ENCODE data around the gene LMNA.
A peak's percentile ranks its signal among the peaks of the same experiment; 100 is the strongest.
"Not testable (repeated sequence)": the region's sequence is repeated elsewhere in the genome, so short reads cannot be mapped to it uniquely, and the experiment has no call there.

The LMNA gene

GRCh38 chr1:156164125-156164831 is 49.8 kb downstream of the LMNA start:
- no peak for DNase-seq (ENCODE audit: low spot score)

DNA sequence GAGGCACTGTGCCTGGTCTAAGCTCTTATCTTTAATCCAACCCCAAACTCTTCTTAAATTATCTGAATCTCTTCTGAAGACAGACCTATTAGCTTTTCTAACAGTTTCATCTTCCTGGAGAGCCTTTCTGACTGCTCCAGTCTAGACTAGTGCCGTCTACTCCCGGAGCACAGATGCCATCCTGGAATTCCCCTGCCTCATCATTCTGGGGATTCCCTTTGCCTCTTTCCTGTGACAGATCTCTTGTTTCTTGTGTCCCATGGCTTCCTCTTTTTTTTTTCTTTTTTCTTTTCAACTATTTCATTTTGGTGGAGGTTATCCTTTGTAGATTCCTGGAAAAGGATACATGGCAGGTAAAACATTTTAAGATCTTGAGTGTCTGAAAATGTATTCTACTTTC is 50.6 kb downstream of the LMNA start:
- DNase-seq (ENCODE audit: low spot score), result no peak

DNA sequence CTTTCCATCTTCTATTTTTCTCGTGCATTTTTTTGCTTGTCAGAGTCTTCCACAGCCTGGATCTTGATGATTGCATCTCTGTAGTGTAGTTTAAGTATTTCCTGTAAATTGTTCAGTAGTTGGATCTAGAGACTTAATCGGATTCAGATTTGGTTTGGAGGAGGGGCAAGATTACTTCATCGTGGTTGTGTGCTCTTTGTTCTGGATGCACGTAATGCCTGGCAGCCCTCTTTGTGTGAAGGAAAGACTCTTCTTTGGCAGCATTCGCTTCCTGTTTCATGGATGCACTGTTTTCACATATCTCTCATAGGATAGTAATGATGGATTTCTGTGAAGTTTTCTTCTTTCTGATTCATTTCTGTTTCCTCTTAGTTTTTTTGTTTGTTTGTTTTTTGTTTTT is 53.0 kb downstream of the LMNA start:
- no peak for DNase-seq (ENCODE audit: low spot score)

DNA sequence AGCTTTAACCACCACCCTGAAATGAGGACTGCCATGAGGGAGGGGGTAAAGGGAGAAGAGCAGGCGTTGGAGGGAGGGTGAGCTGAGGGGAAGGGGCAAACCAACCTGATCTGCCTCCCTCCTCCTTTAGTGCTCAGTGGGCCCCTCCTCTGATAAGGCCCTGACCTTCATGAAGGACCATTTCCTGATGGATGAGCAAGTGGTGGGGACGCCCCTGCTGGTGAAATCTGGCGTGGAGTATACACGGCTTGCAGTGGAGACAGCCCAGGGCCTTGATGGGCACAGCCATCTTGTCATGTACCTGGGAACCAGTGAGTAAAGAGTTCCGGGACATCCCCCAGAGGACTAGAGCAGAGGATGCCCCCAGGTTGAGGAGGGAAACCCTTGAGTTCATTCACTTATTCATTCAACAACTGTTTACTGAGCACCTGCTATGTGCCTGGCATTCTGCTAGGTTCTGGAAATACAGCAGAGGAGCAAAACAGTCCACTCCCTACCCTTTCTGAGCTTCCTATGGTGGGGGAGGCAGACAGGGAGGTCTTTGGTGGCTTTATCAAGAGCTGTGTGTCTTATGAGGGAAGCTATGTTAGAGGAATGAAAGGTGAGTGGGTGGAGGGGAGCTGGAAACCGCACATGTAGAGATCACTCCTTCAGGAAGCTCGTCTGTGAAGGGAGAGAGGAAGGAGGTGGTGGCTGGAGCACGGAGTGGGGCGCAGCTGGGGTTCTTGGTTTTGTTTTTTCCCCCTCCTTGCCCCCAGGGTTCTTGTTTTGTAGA is 58.4 kb downstream of the LMNA start:
- DNase-seq (ENCODE audit: low spot score), result peak; percentile 49

GRCh38 chr1:156176610-156177210 is 62.2 kb downstream of the LMNA start:
- DNase-seq (ENCODE audit: low spot score), result no peak

DNA sequence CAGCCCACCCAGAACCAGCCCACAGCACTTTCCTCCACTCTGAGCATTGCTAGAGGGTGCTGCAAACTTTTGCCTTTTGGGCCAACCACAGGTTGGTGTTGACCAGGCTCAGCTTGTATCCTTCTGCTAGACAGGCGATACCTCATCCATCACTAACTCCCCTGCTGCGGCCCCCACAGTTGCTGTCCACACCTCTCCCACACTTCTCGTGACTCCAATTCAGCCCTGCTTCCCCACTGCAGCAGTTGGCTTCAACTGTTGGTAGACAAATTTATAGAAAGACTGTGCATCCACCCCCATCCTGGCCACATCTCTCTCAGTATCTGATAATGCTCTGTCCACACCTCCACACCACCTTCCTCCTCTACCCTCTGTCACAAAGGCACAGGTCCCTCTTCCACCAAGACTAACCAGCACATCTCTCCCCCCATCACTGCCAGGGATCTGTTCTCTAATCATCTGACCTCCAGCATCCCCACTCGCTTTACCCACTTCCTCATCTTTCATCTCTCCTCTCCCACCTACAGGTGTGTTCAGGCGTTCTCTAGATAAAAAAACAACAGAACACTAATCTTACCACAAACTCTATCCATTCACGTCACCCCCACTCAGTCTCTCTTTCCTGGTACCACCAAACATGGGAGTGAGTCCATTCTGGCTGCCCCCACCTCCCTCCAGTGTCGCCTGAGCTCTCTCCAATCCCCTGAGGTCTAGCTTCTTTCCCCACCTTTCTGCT is 63.6 kb downstream of the LMNA start:
- no peak for DNase-seq (ENCODE audit: low spot score)

GRCh38 chr1:156180471-156180870 is 66.0 kb downstream of the LMNA start:
- DNase-seq (ENCODE audit: low spot score), result no peak

- not testable (repeated sequence) for DNase-seq (ENCODE audit: low spot score)
These were observed 66.9 kb downstream of the LMNA start for GRCh38 chr1:156181391-156181924.

- not testable (repeated sequence) for DNase-seq (ENCODE audit: low spot score)
These were observed 67.7 kb downstream of the LMNA start for GRCh38 chr1:156182010-156182779.

- DNase-seq (ENCODE audit: low spot score), result not testable (repeated sequence)
These were observed 72.1 kb downstream of the LMNA start for GRCh38 chr1:156186347-156187177.

Data from iPS-NIHi11 (cell line).